ENCODE results near the gene NES.

NES gene

DNA sequence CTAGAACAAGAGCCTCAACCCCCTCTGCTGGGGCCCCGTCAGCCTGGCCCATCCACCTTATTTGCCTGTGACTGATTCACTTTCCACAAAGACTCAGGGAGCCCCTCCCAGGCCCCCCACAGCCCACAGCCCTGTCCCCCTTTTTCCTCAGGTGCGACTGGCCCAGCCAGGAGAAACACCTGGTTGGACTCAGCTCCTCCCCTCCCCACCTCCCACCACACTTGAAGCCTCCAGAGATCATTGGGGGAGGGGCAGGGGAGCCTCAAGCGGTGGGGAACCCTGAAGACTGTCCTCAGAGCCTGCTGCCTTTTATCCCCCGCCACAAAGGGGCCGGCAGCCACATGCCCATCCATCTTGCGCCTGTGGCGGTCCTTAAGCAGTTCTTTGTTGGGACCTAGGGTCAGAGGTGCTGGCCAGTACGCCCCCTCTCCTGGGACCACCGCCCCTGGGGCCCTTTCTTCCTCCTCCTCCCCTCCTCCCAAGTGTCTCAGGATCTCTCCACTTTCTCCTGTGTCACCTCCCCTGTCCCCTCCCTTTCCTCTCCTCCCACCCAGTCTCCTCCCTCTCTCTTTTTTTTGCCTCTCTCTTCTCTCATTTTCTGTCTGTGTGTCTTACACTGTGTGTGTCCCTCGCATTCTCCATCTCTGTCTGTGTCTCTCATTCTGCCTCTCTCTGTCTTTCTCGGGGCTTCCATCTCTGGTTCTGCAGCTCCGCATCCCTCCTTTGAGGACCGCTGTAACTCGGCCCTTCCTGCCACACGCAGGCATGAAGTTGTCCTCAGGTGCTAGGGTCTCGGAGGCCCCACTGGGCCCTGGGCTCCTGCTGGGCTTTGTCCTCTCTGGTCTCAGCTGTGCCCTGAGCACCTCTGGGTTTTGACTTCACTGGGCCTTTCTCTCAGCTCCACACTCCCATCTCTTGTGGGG is 16.0 kb upstream of the NES start:
- no peak overlapping the region for H3K9ac ChIP-seq (ENCODE audit: low read depth, low read length)
- DNase-seq = peak; percentile 64
- H3K4me1 ChIP-seq (ENCODE audit: insufficient read depth, low read length) = peaks cover 14% of the 10 kb centered on the region
- no peaks in the 10 kb centered on the region for H3K36me3 ChIP-seq (ENCODE audit: insufficient read depth, low read length)
- H3K9me3 ChIP-seq (ENCODE audit: insufficient read depth, low read length, severe bottlenecking) = no peaks in the 10 kb centered on the region
- H3K4me2 ChIP-seq (ENCODE audit: insufficient read depth, low read length) = no peak overlapping the region
- no peak overlapping the region for H2AFZ ChIP-seq (ENCODE audit: low read depth, low read length)
- no peak for TF ChIP-seq EZH2 (IDR thresholded peaks at IDR 0.05; ENCODE audit: borderline replicate concordance, low read depth, low read length, severe bottlenecking)
- peaks cover 47% of the 10 kb centered on the region for H3K27me3 ChIP-seq (ENCODE audit: insufficient read depth, low read length, poor library complexity)
- H3K79me2 ChIP-seq (ENCODE audit: insufficient read depth, low read length) = no peaks in the 10 kb centered on the region
- peak; percentile 39 for ATAC-seq (ENCODE audit: insufficient read depth, low read depth)
- no peak overlapping the region for H3K4me3 ChIP-seq (ENCODE audit: low read depth in 1 of 2, low read length in 2 of 2)
- no peak overlapping the region for H3K27ac ChIP-seq (ENCODE audit: low read length)
- peaks cover 19% of the 10 kb centered on the region for H4K20me1 ChIP-seq (ENCODE audit: insufficient read depth, low read length)

DNA sequence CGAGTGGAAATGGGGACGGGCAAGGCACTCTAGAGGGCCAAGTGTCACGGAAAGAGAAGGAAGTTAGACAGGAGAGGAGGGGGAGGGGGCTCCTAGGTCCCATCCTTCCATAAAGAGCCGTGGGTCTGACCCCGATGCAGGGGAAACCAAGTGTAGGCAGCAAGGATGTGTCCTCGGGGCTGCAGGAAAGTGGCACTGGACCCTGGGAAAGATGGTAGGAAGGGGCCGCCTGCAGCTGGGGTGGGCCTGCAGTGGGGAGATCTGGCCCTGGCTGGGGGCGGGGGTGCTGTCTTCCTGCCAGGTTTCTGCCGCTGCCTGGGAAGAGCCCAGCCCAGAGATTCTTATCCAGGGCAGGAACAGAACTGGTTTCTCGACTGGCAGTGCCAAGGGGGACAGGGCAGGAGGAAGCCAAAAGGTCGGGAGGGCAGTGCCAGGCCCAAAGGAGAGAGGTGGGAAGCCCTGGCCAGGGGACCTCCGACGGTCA is 15.3 kb upstream of the NES start:
- no peak overlapping the region for H3K27ac ChIP-seq (ENCODE audit: low read length)

DNA sequence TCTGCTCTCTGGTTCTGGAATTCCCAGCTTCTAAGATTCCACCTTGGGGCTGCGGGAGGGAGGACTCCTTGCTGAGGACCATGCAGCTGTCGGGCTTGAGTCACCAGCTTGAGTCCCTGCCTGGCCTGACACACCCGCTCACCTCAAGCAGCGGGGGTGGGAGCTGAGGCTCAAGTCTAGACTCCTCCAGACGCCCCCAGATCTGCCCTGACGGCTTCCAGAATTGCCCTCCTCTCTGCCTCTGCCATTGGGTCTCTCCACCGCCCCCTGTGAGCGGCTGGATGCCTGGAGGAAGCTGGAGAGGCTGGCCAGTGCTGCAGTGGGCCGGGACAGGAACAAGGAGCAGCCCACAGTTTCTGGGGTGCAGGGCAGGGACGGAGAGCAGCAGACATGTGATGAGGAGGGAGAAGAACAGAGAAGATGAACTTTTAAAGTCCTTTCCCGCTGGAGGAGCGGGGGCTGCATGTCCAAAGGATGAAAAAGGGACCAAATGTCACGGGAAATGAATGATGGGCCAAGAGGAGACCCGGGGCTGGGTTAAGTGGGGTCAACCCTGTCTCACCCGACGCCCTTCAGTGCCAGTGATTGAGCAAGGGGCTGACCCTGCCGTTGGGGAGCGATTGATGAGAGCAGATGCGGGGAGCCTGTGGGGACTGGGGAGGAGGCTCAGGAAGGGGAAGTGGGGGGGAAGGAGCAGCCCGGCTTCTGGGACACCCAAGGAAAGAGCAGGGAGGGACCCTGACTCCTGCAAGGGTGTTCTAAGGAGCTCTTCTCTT is 14.6 kb upstream of the NES start:
- H2AFZ ChIP-seq (ENCODE audit: low read depth, low read length) = no peak overlapping the region
- peak; percentile 10 for TF ChIP-seq EZH2 (IDR thresholded peaks at IDR 0.05; ENCODE audit: borderline replicate concordance, low read depth, low read length, severe bottlenecking)
- TF ChIP-seq, protein P1, sequence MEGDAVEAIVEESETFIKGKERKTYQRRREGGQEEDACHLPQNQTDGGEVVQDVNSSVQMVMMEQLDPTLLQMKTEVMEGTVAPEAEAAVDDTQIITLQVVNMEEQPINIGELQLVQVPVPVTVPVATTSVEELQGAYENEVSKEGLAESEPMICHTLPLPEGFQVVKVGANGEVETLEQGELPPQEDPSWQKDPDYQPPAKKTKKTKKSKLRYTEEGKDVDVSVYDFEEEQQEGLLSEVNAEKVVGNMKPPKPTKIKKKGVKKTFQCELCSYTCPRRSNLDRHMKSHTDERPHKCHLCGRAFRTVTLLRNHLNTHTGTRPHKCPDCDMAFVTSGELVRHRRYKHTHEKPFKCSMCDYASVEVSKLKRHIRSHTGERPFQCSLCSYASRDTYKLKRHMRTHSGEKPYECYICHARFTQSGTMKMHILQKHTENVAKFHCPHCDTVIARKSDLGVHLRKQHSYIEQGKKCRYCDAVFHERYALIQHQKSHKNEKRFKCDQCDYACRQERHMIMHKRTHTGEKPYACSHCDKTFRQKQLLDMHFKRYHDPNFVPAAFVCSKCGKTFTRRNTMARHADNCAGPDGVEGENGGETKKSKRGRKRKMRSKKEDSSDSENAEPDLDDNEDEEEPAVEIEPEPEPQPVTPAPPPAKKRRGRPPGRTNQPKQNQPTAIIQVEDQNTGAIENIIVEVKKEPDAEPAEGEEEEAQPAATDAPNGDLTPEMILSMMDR (IDR thresholded peaks at IDR 0.05; ENCODE audit: borderline replicate concordance, extremely low read depth, low read length, poor library complexity, severe bottlenecking) = no peak
- peaks cover 19% of the 10 kb centered on the region for H4K20me1 ChIP-seq (ENCODE audit: insufficient read depth, low read length)
- no peaks in the 10 kb centered on the region for H3K36me3 ChIP-seq (ENCODE audit: insufficient read depth, low read length)
- peaks cover 47% of the 10 kb centered on the region for H3K27me3 ChIP-seq (ENCODE audit: insufficient read depth, low read length, poor library complexity)
- no peaks in the 10 kb centered on the region for H3K9me3 ChIP-seq (ENCODE audit: insufficient read depth, low read length, severe bottlenecking)
- peaks cover 14% of the 10 kb centered on the region for H3K4me1 ChIP-seq (ENCODE audit: insufficient read depth, low read length)
- no peak overlapping the region for H3K4me3 ChIP-seq (ENCODE audit: low read depth in 1 of 2, low read length in 2 of 2)
- ATAC-seq (ENCODE audit: insufficient read depth, low read depth) (no peak), DNase-seq (no peak)
- no peaks in the 10 kb centered on the region for H3K79me2 ChIP-seq (ENCODE audit: insufficient read depth, low read length)
- no peak overlapping the region for H3K27ac ChIP-seq (ENCODE audit: low read length)
- no peak overlapping the region for H3K4me2 ChIP-seq (ENCODE audit: insufficient read depth, low read length)
- H3K9ac ChIP-seq (ENCODE audit: low read depth, low read length) = no peak overlapping the region

More for the DNA sequence above, 15.3 kb upstream of the NES start:
- TF ChIP-seq EZH2 (IDR thresholded peaks at IDR 0.05; ENCODE audit: borderline replicate concordance, low read depth, low read length, severe bottlenecking) = no peak
- TF ChIP-seq, protein P1 (IDR thresholded peaks at IDR 0.05; ENCODE audit: borderline replicate concordance, extremely low read depth, low read length, poor library complexity, severe bottlenecking) = no peak
- Histone ChIP-seq H3K27me3 (ENCODE audit: insufficient read depth, low read length, poor library complexity) (peaks cover 47% of the 10 kb centered on the region), H3K79me2 (ENCODE audit: insufficient read depth, low read length) (no peaks in the 10 kb centered on the region), H2AFZ (ENCODE audit: low read depth, low read length) (no peak overlapping the region), H3K9ac (ENCODE audit: low read depth, low read length) (no peak overlapping the region), H3K4me2 (ENCODE audit: insufficient read depth, low read length) (no peak overlapping the region), H3K4me1 (ENCODE audit: insufficient read depth, low read length) (peaks cover 14% of the 10 kb centered on the region), H3K9me3 (ENCODE audit: insufficient read depth, low read length, severe bottlenecking) (no peaks in the 10 kb centered on the region), H4K20me1 (ENCODE audit: insufficient read depth, low read length) (peaks cover 19% of the 10 kb centered on the region), H3K4me3 (ENCODE audit: low read depth in 1 of 2, low read length in 2 of 2) (no peak overlapping the region), H3K36me3 (ENCODE audit: insufficient read depth, low read length) (no peaks in the 10 kb centered on the region)
- DNase-seq (no peak), ATAC-seq (ENCODE audit: insufficient read depth, low read depth) (no peak)

Measured in DND-41 (cell line).